Endometrium (tissue), 2 donors: ENCODE measurements around the gene FSD1.

Source experiments
- FAIRE-seq: peaks from 2 replicates; lab custom pipeline; 2012; peaks lifted over from hg19 to GRCh38; lab: Jason Lieb, UNC
- donor health status: control.
- donor health status: control.

Gene FSD1

DNA sequence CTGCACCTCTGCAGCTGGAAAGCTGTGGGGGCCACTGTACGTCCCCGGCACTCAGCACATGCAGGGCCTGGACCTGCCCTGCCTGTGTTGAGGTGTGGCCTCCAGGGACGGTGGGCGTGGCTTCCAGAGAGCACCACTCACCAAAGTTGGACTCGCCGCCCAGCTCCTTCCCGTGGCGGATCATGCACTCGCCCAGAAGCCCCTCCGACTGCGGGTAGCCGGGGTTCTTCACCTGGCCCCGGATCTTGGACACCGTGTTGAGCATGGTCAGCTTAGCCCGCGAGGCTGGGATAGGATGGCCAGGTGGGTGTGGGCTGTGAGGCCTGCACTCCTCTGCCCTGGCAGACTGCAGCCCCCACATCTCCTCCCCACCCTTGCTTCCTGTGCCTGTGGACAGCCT is 60.9 kb downstream of the FSD1 start:
- FAIRE-seq: no peak

DNA sequence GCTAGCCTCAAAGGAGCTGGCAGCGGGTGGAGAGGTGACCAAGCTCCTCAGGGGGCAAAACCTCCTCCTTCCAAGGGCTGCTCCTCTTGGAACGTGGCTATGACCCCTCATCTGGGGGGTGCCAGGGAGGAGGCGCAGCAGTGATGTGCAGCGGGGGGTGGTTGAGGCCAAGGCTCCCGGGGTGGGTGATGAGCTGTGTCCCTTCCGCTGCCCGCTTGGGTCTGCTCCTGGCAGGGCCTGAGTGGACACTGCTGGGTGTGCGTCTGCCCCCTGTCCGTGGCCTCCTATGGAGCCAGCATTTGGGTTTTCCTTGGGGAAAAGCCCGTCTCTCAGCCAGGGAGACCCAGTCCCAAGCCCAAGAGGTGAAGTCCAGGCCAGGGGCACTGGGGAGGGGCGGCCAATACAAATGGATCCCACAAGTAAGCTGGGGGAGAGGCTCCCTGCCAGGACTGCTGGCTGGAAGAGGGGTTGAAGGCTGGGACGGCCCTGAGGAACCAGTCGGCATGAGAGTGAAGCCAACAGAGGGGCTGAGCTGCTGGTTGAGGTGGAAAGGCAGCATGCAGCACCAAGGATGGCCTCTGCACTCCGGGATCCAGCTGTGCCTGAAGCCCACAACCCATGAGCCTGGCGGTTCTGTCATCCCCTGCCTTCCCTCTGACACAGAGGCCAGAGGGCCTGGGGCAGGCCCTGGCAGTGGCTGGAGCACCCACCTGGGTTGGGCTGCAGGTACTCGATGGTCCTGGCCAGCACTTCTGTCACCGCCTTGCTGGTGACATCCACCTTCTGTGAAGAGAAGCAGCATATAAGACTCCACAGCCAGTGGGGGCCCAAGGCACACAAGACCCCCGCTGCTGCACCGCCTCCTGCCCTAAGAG is 61.6 kb downstream of the FSD1 start:
- no peak for FAIRE-seq

DNA sequence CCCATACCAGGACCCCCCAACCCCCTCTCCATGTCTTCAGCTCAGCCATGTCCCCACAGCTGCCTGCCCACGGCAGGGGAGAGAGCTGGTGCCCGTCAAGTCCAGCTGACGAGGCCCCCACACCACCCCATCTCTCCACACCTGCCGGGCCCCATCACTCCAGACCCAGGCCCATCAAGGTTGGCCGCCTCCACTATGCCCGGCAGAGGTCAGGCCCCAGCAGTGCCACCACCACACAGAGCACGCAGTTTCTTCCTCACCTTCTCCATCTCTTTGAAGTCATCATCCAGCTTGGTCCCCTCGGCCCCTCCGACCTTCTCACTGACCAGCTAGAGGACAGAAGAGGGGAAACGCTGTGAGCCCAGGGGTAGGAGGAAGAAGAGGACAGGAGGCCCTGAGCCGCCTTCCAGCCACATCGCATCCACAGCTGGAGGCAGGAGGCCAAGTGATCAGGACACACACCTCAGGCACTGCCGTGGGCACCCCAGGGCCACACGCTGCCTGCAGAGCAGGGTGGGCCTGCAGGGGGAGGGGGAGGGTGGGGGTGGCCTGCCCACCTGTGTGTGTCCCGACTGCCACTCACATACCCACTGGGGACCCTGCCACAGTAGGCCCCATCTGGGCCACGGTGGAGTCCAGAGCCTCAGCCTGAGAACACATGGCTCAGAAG is 62.4 kb downstream of the FSD1 start:
- no peak for FAIRE-seq

DNA sequence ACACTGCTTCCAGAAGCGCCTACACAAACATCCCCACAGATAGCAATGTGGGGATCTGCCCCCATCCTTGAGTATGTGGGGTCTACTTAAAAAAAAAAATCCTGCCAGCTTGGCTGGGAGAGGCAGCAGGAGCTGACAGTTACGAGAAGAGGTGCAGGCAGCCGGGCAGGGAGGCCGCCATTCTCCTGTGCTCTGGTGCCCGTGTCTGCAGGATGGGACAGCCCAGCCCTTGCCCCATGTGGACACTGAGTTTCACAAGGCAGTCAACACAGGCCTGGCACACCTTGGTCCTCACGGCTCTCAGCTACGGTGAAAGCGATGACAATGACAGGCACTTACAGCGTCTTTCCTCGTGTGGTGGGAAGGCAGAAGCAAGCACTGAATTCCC is 62.9 kb downstream of the FSD1 start:
- FAIRE-seq: no peak

DNA sequence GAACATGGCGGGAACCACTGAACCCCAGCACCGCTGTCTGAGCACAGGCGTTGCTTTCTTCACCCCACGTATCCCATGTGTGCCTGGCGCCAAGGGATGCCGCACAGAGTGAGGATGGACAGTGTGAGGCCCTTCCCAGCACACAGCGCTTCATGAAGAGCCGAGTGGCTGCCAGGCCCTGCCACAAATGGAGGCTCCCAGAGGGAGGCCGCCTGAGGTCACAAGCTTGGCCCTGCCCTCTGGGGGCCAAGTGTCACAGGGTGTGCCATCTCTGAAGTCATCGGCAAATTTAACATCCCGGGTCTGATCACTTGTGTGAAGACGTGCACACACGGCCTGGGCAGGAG is 63.4 kb downstream of the FSD1 start:
- FAIRE-seq: no peak

DNA sequence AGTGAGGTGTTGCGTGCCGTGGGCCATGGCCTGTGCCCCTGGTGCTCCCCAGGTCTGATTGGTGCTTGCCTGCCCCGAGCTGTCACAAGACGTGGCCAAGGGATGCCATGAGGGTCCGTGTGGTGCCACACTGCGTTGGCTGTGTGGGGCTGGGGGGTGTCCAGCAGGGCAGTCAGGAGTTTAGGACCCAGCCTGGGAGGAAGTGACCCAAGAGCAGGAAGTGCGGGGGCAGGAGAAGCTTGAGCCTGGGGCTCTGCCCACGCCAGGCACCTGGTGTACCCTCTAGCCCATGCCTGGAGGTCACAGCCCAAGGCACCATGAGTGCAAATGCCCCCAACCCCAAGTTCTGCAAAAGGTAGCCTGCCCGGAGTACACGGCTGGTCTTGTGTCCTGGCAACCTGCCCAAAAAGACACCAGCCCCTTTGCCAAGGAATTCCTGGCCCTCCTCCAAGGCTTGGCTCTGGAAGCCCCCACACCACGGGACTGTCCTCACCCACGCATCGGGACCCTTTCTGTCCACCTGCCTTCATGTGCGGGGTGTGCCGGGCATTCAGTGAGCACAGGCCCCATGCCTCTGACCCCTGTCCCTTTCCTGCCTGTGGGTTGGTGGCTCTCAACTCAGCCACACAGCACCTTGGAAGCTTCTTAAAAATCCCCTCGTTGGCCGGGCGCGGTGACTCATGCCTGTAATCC is 63.9 kb downstream of the FSD1 start:
- FAIRE-seq: no peak

DNA sequence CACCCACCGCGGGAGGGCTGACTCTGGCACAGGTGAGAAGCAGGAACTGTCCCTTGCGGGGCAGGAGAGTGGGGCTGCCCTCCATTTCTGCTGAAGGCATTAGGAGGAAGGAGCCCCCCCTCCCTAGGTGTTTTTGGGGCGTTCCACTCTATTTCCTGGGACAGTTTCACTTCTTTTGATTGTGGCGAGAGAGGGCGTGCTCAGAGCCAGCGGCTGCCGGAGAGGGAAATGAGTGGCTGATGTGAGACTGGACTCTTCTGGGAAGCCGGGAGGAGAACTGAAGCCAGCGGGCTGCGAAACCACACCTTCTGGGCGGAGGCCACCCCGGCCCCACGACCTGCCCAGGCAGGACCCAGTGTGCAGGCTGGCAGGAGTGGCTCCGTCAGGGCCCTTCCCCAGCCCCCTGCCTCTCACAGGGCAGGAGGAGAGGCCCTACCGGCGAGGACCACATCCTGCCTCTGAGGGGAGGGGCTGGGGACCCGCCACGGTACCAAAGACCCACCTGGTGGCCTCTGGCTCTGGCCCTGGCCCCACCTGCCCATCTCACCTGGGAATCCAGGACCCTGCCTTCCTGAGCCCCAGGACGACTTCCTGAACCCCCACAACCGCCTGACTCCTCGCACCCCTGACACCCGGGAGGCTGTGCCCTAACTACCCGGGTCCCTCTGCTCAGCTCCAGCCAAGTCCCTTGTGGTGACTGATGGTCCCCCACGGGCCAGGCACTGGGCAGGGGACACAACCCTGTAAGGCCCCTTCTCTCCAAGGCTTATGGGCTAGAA is 64.9 kb downstream of the FSD1 start:
- no peak for FAIRE-seq

DNA sequence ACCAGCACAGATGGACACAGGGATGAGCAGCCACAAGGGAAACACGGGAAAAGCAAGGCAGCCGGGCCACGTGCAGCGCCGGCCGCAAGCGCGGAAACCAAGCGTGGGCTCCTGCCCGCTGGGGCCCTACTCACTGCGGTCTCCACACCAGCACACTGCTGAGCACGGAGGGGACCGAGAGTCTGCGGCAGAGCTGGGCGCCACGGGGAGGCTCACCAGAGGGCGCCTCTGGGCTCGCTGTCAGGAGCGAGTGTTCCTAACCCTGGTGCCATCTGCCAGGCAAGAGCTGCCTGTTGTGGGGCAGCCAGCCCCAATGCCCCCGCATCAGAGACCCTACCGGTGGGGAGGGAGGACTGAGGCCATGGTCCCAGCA is 65.5 kb downstream of the FSD1 start:
- no peak for FAIRE-seq

DNA sequence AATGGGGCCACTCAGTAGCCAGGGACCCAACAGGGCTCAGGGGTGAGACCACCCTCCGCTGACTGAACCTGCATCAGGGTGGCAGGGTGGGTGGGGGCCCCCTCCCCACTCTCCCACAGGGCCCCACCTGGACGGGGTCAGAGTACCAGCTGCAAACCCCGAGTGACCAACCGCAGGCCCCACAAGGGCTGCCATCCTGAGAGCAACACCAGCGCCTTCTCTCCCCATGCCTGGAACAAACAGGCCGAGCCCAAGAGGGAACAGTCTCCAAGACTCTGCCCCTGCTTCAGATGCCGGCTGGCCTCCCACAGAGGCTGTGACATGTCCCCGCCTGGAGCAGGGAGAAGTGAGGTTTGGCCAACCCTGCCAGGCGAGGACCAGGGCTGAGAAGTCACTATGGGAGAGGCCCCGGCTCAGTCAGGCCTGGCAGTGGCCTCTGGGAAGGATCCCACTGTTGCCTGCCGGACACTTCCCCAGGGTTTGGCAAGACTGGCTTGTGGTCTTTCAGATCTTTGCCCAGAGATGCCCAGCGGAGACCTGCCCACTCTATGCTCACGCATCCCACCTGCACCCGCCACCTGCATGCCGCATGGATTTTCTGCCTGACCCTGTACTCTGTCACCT is 66.1 kb downstream of the FSD1 start:
- no peak for FAIRE-seq

DNA sequence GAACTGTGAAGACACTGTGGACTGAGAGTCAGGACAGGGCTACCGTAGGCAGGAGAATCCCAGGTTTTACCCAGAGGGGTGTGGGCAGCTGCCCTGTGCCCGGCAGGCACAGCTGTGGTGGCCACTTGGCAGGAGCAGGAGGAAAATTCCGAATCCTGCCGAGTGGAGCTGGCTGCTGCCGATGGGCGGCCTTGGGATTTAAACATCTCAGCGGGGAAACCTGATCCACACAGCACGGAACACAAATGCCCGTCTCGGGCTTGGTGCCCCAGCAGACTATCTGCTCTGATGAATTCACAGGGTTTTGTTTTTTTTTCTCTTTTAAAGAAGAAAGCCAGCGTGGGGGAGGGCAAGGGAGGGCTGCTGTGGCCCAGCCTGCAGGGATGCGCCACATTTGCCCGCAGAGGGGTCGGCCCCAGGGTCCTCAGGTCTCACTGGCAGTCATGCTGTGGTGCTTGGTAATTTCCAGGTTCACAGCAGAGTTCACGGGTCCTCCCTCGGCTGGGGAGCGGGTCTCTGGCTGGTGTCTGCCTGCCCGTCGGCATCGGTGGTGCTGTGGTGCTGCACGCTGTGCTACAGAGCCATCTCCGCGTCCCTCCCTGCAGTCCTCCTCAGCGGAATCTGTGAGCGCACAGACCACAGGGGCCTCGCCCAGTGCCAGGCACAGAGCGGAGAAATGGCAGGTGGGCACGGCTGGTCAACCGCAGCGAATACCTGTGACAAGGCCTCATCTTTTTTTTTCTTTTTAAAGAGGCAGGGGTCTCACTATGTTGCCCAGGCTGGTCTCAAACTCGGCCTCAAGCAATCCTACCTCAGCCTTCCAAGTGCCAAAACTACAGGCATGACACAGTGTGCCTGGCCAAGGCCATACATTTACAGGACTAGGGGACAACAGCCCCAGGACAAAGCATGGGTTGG is 67.1 kb downstream of the FSD1 start:
- FAIRE-seq: no peak

DNA sequence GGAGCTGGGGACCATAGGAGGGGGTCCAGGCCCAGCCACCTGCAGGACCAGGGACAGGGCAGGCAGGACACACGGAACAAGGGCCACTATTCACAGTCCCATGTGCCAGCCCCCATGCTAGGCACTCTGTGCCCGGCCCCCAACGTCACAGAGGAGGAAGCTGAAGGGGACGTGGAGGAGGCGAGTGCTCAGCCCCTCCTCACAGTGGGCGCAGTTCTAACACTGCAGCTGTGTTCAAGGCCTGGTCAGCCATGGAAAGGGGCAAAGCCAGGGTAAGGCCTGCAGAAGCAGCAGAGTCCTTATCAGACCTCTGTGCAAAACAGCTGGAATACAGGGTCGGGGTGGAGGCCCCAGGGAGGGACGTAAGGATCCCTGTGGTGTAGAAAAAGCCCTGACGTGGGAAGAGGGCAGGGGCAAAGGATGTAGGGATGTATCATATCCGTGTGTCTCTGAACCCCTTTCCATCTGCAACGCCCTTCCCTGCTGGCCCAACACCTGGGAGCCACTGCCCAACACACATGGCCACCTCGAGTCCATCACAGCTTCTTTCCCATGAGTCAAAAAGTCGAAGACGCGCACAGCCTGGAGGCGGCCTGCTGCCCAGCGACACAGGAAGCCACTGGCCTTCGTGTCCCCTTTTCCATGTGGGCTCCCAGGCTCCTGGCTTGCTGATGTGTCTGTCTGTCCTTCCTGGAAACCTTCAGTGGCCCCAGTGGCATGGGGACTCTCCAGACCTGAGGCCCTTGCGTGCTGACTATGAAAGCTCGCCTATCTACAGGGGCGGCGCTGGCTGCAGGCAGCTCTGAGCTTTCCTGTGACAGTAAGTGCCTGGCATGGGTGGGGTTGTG is 68.0 kb downstream of the FSD1 start:
- FAIRE-seq: no peak

DNA sequence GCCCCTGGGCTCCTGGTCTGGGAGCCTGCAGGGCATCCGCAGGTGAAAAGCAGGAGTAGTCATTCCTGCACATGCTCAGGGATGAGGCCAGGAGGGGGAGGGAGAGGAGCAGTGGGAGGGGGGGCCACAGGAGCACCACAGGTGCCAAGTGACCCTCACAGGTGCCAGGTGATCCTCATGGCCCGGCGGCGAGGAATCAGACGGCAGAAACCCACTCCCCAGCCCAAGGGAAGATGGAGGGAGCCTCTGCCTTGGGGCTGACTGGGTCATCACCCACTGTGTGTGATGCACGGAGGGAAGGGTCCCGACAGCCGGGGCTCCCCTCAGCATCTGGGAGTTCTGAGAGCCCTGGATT is 68.6 kb downstream of the FSD1 start:
- no peak for FAIRE-seq
